Activated CD4-positive, alpha-beta T cell treated with anti-CD3 and anti-CD28 coated beads for 24 hours (primary cell): ENCODE results near the gene KLHL14.

Experiments used
- DNase-seq, 2 donors: peaks; one replicate each; pipeline ENCODE4 v3.0.0-alpha.2; 2020; ENCODE audit warnings: low read depth in 2 of 2

KLHL14 gene

GRCh38 chr18:32770666-32771168 lies 2.1 kb downstream of the KLHL14 start:
- no peak for DNase-seq

GRCh38 chr18:32770054-32770665 lies 2.7 kb downstream of the KLHL14 start:
- DNase-seq = no peak

- no peak for DNase-seq
Measured at GRCh38 chr18:32769586-32770053, 3.2 kb downstream of the KLHL14 start.

- no peak for DNase-seq
Measured at GRCh38 chr18:32769071-32769585, 3.7 kb downstream of the KLHL14 start.

- DNase-seq = no peak
Measured at GRCh38 chr18:32767400-32767799, 5.4 kb downstream of the KLHL14 start.

GRCh38 chr18:32764611-32765244 lies 8.1 kb downstream of the KLHL14 start:
- no peak for DNase-seq

- DNase-seq = no peak
Measured at GRCh38 chr18:32763293-32763692, 9.5 kb downstream of the KLHL14 start.

- no peak for DNase-seq
Measured at GRCh38 chr18:32761231-32761630, 11.6 kb downstream of the KLHL14 start.

GRCh38 chr18:32760391-32760790 lies 12.4 kb downstream of the KLHL14 start:
- no peak for DNase-seq

- DNase-seq = no peak
Measured at GRCh38 chr18:32759611-32760167, 13.1 kb downstream of the KLHL14 start.

- no peak for DNase-seq
Measured at GRCh38 chr18:32754508-32755263, 18.1 kb downstream of the KLHL14 start.

GRCh38 chr18:32753656-32754260 lies 19.1 kb downstream of the KLHL14 start:
- DNase-seq = no peak

GRCh38 chr18:32750328-32750727 lies 22.5 kb downstream of the KLHL14 start:
- DNase-seq = no peak

GRCh38 chr18:32749809-32750208 lies 23.0 kb downstream of the KLHL14 start:
- no peak for DNase-seq

GRCh38 chr18:32742579-32742978 lies 30.2 kb downstream of the KLHL14 start:
- DNase-seq = no peak

GRCh38 chr18:32735781-32736180 lies 37.0 kb downstream of the KLHL14 start:
- no peak for DNase-seq

GRCh38 chr18:32734442-32734841 lies 38.4 kb downstream of the KLHL14 start:
- DNase-seq = no peak

- DNase-seq = no peak
Measured at GRCh38 chr18:32732165-32732564, 40.7 kb downstream of the KLHL14 start.

GRCh38 chr18:32730620-32731091 lies 42.2 kb downstream of the KLHL14 start:
- no peak for DNase-seq

- no peak for DNase-seq
Measured at GRCh38 chr18:32730068-32730467, 42.8 kb downstream of the KLHL14 start.

- no peak for DNase-seq
Measured at GRCh38 chr18:32724071-32724749, 48.6 kb downstream of the KLHL14 start.
